Activated CD8-positive, alpha-beta T cell treated with anti-CD3 and anti-CD28 coated beads for 36 hours (primary cell): ENCODE data around the gene SORL1. TPM values are rescaled to one million over a fixed set of nuclear protein-coding genes. Genes with fewer than 3 reads are reported as not detected.

Experiments
- ATAC-seq: fragments of 200-7000 bp; cut with Tn5 transposase; one replicate; pipeline ENCODE4 v1.10.0; 2021; ENCODE audit warnings: mild to moderate bottlenecking, moderate library complexity
- CTCF ChIA-PET: fragments of 350-600 bp; sonication (Branson Sonifier 250); formaldehyde crosslinking; loops from one replicate; lab custom pipeline; 2021; ENCODE audit warnings: antibody characterized with exemption; lab: Charles Lee
- POLR2A ChIA-PET: fragments of 350-600 bp; sonication (Branson Sonifier 250); formaldehyde crosslinking; loops from one replicate; lab custom pipeline; 2021; ENCODE audit warnings: antibody characterized with exemption; lab: Charles Lee
- DNase-seq: peaks from one replicate; pipeline ENCODE4 v3.0.0-alpha.2; 2020
- H3K27ac Mint-ChIP-seq: one replicate; pipeline ENCODE4 v1.8.0; 2021; ENCODE audit warnings: mild to moderate bottlenecking, mixed read lengths
- H3K27me3 Mint-ChIP-seq: one replicate; pipeline ENCODE4 v1.8.0; 2021; ENCODE audit warnings: mixed read lengths
- H3K36me3 Mint-ChIP-seq: one replicate; pipeline ENCODE4 v1.8.0; 2021; ENCODE audit warnings: low read depth, mixed read lengths
- H3K4me1 Mint-ChIP-seq: one replicate; pipeline ENCODE4 v1.8.0; 2021; ENCODE audit warnings: low read depth, mixed read lengths
- H3K4me3 Mint-ChIP-seq: one replicate; pipeline ENCODE4 v1.8.0; 2021; ENCODE audit warnings: mild to moderate bottlenecking, moderate library complexity, mixed read lengths
- H3K9me3 Mint-ChIP-seq: one replicate; pipeline ENCODE4 v1.8.0; 2021; ENCODE audit warnings: mixed read lengths
- intact Hi-C: fragments of 100-400 bp; cut with micrococcal nuclease; formaldehyde crosslinking; loops from one replicate; pipeline ENCODE4 v1.10.0; 2022
- total RNA-seq, 2 experiments: library from RNA; stranded (reverse); gene quantifications; one replicate each; pipeline ENCODE4 v1.2.3, GENCODE V29; 2021
- TF ChIP-seq, protein P1 (sequence below): fragments of 200-600 bp; IDR thresholded peaks from one replicate; pipeline ENCODE4 v1.8.0; 2022; ENCODE audit warnings: antibody characterized with exemption, mild to moderate bottlenecking

SORL1 gene
- total RNA-seq, 2 experiments from 2014 or later, result 61.1 to 64.6 TPM

DNA sequence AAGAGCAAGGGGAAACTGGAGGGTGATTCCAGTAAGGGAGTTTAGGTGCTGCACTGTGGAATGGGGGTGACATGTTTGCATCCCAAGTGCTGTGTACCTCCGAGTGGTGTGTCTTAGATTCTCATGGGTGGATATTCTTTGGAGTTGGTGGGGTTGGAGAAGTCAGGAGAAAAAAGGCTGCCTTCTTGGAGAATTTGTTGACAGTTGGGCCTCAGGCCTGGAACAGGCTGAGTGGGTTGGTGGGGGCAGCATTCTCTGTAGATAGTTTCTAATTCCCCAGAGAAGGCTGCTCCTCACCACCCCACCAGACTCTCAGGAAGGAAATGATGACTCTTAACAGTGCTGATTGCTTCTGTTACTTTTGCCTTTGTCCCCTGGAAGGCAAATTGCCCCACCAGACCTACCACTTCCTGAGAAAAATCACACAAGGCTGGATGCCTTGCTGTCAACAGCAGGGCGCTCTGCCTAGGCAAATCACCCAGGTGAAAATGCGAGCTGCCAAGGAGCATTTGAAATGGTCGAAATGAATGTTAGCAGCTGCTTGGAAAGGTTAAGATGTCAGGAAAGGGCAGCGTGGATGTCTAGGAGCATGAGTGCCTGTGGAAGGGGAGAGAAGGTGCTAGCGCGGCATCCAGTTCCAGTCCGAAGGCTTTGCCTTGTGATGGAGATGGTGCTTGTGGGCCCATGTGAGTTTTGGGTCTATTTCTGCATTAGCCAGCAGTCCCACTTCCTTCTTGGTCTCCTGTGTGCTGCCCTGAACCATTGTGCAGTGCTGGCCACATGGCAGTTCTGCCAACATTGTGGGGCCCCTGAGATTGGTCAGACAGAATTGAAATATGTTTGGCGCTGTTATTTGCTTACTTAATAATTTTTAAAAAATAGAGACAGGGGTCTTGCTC is 30.4 kb downstream of the SORL1 start:
- ATAC-seq, result peak; percentile 83
- Mint-ChIP-seq H3K9me3 (no peaks in the 10 kb centered on the region), H3K27me3 (no peaks in the 10 kb centered on the region), H3K36me3 (peaks cover 43% of the 10 kb centered on the region), H3K4me3 (peak overlapping the region; percentile 75), H3K27ac (peak overlapping the region; percentile 94), H3K4me1 (peaks cover 58% of the 10 kb centered on the region)
- CTCF ChIA-PET, result interaction anchor here (0.6 to 3.5 kb wide), 6 partner anchors 11 to 109 kb away, joined by 3 to 17 read pairs (median 4); no protein-coding TSS in a partner anchor
- peak; percentile 73 for DNase-seq
- POLR2A ChIA-PET, result interaction anchor here (0.6 to 2.4 kb wide), 6 partner anchors 12 to 32 kb away, joined by 3 to 12 read pairs (median 5); partner anchors contain the start of gene SORL1-AS1
- TF ChIP-seq, protein P1, sequence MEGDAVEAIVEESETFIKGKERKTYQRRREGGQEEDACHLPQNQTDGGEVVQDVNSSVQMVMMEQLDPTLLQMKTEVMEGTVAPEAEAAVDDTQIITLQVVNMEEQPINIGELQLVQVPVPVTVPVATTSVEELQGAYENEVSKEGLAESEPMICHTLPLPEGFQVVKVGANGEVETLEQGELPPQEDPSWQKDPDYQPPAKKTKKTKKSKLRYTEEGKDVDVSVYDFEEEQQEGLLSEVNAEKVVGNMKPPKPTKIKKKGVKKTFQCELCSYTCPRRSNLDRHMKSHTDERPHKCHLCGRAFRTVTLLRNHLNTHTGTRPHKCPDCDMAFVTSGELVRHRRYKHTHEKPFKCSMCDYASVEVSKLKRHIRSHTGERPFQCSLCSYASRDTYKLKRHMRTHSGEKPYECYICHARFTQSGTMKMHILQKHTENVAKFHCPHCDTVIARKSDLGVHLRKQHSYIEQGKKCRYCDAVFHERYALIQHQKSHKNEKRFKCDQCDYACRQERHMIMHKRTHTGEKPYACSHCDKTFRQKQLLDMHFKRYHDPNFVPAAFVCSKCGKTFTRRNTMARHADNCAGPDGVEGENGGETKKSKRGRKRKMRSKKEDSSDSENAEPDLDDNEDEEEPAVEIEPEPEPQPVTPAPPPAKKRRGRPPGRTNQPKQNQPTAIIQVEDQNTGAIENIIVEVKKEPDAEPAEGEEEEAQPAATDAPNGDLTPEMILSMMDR, result no peak
- intact Hi-C loops, result loop anchor here (2.0 kb wide), 1 partner anchor 18 kb away; no protein-coding TSS in a partner anchor

- Mint-ChIP-seq H3K27ac (peak overlapping the region; percentile 94), H3K4me3 (peak overlapping the region; percentile 75), H3K4me1 (peaks cover 55% of the 10 kb centered on the region), H3K27me3 (no peaks in the 10 kb centered on the region), H3K9me3 (no peaks in the 10 kb centered on the region), H3K36me3 (peaks cover 42% of the 10 kb centered on the region)
- no peak for DNase-seq
- CTCF ChIA-PET, result interaction anchor here (0.9 to 3.5 kb wide), 5 partner anchors 10 to 107 kb away, joined by 3 to 17 read pairs (median 4); no protein-coding TSS in a partner anchor
- intact Hi-C loops, result loop anchor here (2.0 kb wide), 1 partner anchor 19 kb away; no protein-coding TSS in a partner anchor
- POLR2A ChIA-PET, result interaction anchor here (0.6 to 2.4 kb wide), 6 partner anchors 10 to 73 kb away, joined by 3 to 12 read pairs (median 5); partner anchors contain the start of gene SORL1-AS1
- ATAC-seq, result no peak
- TF ChIP-seq, protein P1, result no peak
Measured at GRCh38 chr11:121483805-121484480, 31.8 kb downstream of the SORL1 start.

GRCh38 chr11:121485216-121485615 is 33.1 kb downstream of the SORL1 start:
- ChIA-PET POLR2A (interaction anchor here (1.0 kb wide), 1 partner anchor 29 kb away, joined by 4 read pairs; no protein-coding TSS in a partner anchor), CTCF (interaction anchor here (1.5 to 3.5 kb wide), 3 partner anchors 8 to 17 kb away, joined by 4 to 17 read pairs (median 5); no protein-coding TSS in a partner anchor)
- Mint-ChIP-seq H3K36me3 (peaks cover 54% of the 10 kb centered on the region), H3K4me3 (no peak overlapping the region), H3K9me3 (no peaks in the 10 kb centered on the region), H3K27ac (peak overlapping the region; percentile 81), H3K27me3 (no peaks in the 10 kb centered on the region), H3K4me1 (peaks cover 63% of the 10 kb centered on the region)
- ATAC-seq (no peak), DNase-seq (no peak)
- intact Hi-C loops, result no loop called here
- TF ChIP-seq, protein P1, result no peak

- Mint-ChIP-seq H3K4me1 (peaks cover 63% of the 10 kb centered on the region), H3K4me3 (no peak overlapping the region), H3K27me3 (no peaks in the 10 kb centered on the region), H3K36me3 (peaks cover 60% of the 10 kb centered on the region), H3K9me3 (no peaks in the 10 kb centered on the region), H3K27ac (peak overlapping the region; percentile 32)
- DNase-seq (no peak), ATAC-seq (no peak)
- ChIA-PET CTCF (interaction anchor here (1.5 to 1.9 kb wide), 2 partner anchors 10 to 18 kb away, joined by 4 to 5 read pairs; no protein-coding TSS in a partner anchor), POLR2A (no interaction called here)
- TF ChIP-seq, protein P1, result no peak
- intact Hi-C loops, result no loop called here
Measured at GRCh38 chr11:121486054-121486453, 33.9 kb downstream of the SORL1 start.
